Measurements from ENCODE around the gene FRMD4B.

FRMD4B gene

DNA sequence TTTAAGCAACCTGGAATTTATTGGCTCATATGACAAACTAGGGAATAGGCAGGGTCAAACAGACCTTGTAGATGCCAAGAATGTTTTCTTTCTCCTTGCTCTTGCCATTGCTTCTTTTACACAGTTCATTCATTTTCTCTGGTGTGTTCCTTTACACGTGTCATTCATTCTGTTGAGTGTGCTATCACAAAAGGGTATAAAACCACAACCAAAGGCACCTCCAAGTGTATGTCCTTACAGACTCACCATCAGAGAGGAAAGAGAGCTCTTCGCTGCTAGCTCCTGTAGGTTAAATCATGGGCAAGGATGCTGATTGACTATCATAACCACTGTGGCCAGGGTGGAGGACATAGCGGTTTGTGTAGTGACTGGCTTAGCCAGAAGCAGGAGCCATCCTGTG lies 19.2 kb upstream of the FRMD4B start:
- no peak for DNase-seq (ENCODE audit: low spot score)

DNA sequence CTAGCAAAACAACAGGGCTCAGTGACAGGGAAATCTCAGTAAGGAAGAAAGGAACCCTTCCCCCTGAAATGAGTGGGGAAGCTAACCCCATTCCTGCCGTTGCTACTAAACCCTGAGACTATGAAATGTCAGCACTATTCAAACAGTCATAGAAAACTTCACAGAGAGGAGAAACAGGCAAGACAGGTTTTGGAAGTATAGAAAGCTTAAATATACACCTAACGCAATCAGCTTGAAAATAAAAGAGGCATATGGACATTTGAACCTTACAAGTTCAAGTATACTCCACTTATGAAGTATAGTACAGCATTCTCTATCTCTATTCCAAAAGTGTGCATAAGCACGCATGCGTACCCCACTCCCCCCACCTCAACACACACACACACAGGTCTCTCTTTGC lies 17.6 kb upstream of the FRMD4B start:
- DNase-seq (ENCODE audit: low spot score), result no peak

DNA sequence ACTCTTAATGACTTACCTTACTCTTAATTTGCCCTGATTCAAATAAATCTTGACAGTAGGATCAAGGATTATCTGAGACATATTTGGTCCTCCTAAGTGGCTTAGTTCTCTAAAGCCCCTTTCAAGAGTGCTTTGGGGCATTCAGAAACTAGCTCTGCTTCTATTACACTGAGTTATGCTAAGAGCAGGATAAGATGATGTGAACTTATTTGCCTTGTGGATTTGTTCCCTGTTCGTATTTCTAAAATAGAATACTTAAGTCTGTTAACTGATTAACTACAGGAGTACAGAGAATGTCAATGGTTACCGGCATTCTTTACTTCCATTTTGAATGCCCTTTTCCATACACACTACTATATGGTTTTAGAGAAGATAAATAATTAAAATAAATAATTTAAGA lies 14.8 kb upstream of the FRMD4B start:
- DNase-seq (ENCODE audit: low spot score), result no peak

DNA sequence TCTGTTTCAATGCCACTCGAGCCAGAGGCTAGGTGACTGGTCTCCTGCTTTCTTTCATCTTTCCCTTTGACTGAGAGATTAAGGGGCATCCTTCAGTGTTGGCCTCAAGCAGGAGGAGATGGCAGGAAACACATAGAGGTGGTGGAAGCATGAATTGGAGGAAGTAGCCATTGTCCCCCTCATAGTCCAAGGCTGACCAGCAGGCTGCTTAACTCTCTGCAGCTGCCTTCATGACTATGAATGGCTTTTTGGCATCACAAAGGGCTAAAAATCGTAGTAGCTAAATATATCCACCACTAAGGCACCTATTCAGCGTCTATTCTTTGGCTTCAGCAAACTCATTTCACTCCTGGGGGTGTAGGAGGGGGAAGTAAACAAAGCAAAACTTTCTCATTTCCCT lies 7.0 kb upstream of the FRMD4B start:
- DNase-seq (ENCODE audit: low spot score), result no peak

DNA sequence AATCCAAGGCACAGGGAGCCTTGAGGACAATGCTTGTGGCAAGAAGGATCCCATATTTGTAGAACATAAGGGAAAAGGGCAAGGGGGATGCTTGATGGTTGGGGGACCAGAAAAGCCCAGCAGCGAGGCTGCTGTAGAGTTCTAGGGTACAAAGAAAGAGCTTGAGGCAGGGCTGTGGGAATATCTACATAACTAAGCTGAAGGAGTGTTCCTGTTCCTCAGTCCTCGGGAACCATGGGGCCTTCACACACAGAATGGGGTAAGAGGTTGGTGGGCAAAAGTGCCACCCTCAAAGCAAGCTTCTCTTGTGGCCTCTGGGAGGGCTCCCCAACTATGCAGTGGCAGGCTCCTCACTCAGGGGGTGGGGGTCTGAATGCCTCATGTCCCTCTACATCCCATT lies 6.5 kb upstream of the FRMD4B start:
- no peak for DNase-seq (ENCODE audit: low spot score)

DNA sequence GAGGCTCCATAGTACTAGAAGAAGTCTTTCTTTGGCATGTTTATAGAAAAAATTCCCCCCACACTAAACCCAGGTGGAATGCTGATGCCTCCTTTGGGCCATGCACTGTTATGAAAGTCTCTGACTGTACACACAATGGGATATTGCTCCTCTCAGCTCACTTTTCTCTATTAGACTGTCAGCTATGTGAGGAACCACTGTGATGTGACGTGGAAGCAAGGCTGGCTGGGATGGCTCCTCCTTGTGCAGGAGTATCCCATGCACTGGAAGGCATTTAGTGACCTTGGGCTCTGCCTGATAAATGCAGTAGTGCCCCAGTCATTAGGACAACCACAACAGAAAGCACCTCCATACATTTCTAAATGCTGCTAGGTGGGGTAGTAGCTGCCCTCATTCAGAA lies 5.7 kb upstream of the FRMD4B start:
- DNase-seq (ENCODE audit: low spot score), result no peak

DNA sequence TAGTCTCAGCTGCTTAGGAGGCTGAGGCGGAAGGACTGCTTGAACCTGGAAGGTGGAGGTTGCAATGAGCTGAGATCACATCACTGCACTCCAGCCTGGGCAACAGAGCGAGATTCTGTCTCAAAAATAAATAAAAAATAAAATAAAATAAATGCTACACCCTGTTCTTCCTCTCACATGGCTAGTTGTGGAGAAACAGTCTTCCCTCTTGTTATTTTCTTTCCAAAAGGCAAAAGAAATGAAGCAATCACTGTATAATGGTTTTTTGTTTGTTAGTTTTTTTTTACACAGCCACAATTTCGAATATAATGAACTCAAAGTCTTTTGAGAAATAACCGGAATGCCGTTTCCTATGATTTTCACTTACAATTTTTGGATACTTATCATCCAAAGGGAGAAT lies 4.9 kb upstream of the FRMD4B start:
- DNase-seq (ENCODE audit: low spot score), result no peak

DNA sequence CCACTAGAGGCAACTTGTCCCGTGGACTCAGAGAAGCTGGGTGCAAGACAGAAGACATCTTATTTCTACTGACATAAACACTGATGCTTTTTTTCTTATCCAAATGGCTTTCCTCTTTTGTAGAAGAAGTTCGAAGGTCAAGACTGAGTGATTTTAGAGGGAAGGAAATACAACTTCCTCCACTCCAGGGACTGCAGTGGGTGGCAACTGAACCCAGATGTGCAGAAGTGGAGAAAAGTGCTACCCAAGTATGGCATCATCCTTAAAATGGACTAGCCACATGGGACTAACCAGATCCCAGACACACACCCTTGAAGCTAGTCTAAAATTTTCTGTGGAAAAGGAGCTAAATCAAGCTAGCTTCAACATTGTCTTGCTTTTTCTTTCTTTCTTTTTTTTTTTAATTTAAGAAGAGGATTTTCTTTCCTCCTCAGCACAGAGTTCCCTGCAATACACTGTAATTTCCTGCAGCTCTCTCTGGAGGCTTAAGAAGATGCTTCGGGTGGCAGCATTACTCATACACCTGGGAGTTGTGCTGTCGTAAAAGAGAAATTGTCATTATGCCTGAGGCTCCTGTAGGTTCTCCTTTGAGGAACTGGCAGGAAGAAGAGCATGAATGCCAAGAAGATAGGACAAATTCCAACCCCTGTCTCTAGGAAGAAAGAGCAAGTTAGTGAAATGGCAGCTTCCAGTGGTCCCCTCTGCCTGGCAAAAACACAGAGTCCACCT lies 3.8 kb upstream of the FRMD4B start:
- no peak for DNase-seq (ENCODE audit: low spot score)

DNA sequence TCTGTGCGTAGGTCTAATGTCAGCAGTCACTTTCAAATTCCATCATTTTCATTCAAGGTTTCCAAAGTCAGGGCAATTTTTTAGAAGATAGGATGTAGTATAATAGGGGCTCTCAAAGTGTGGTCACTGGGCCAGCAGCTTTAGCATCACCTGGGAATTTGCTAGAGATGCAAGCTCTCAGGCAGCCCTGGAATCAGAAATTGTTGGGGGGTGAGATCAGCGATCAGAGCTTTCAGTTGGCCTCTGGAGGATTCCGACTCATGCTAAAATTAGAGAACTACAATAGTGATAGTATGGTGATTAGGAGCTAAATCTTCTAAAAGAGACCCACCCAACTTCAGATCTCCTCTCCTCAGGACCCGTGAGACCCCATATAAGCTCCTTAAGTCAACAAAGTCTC lies 2.4 kb upstream of the FRMD4B start:
- no peak for DNase-seq (ENCODE audit: low spot score)

DNA sequence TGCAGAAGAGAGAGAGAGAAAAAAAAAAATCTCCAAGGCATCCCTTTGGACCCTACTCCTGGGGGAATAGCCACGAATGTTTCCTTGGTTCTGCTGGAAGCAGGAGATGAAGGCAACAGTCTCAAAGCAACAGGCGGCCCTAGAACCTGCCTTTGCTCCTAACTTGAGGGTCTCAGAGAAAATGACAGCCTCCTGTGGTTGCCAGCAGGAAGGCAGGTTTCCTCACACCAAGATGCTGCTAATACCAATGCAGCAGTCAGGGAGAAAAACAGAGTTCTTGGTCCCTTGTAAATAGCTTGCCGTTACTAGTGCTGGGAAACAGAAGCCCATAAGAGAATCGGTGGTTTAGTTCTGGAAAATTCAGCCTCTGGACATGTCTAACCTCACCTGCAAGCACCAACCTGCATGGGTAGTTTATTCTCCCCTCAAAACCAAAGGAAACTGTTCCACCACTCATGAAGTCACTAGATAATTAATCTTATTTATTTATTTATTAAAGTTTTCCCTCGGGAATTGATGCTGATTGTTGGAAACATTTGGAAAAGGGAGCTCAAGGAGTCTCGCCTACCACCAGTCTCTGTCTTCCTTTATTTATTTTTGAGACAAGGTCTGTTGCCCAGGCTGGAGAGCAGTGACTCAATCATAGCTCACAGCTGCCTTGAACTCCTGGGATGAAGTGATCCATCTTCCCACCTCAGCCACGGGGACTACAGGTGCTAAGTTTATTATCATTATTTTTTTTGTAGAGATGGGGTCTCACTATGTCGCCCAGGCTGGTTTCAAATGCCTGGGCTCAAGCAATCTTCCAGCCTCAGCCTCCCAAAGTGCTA lies 883 bp upstream of the FRMD4B start:
- no peak for DNase-seq (ENCODE audit: low spot score)

DNA sequence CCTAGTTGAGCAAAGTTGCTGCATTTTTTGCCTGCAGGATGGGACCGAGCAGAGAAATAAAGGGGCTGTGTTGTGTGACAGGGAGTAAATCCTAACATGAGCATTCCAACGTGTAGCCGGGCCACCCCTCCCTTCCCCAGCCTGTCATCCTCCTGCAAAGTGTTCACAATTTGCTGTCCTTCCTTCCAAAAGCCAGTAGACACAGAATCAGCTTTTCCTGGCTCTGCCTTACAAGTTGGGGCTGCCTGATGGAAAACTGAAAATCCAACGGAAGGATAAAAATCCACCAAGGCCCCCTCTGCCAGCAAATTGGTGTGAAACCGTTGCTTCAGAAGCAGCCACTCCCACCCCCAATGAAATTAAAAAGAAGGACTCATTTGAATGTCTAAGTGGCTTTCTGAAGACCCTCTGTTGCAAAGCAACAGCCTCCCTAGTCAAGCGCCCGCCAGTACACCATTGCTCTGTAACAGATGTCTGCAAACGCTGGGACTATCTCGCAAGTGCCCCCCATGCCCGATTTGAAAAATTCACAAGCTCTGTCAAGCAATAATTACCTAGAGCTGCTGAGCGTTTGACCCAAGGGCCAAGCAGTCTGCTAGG lies 665 bp downstream of the FRMD4B start:
- no peak for DNase-seq (ENCODE audit: low spot score)

DNA sequence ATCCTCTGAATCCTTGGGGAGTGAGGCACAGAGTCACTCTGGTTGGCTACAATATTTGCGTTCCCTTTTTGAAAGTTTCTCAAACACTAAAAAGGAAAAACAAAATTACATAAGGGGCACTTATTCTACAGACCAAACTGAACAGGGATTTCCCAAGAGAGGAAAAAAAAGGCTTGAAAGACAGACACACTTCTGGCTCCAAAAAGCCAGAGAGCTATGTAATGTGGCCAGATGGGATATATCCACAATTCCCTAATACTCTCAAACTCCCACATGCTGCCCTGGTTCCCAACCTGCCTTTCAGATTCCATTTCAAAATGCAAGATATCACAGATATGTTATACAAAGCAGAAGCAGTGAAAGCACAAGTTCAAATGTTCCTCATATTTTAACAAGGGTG lies 1.6 kb downstream of the FRMD4B start:
- no peak for DNase-seq (ENCODE audit: low spot score)

DNA sequence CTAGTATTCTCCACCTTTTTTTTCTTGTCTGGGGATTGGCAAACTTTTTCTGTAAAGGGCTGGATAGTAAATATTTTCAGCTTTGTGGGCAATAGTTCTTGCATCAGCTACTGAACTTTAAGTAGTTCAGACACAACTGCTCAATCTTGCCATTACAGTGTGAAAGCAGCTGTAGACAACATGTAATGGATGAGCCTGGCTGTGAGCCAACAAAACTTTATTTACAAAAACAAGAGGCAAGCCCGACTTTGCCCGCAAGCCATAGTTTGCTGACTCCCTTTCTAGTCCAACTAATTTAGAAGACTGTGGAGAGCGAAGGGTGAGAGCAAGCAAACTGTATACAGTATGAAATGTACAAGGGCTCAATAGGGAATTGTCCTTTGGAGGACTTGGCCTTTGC lies 6.2 kb downstream of the FRMD4B start:
- no peak for DNase-seq (ENCODE audit: low spot score)

DNA sequence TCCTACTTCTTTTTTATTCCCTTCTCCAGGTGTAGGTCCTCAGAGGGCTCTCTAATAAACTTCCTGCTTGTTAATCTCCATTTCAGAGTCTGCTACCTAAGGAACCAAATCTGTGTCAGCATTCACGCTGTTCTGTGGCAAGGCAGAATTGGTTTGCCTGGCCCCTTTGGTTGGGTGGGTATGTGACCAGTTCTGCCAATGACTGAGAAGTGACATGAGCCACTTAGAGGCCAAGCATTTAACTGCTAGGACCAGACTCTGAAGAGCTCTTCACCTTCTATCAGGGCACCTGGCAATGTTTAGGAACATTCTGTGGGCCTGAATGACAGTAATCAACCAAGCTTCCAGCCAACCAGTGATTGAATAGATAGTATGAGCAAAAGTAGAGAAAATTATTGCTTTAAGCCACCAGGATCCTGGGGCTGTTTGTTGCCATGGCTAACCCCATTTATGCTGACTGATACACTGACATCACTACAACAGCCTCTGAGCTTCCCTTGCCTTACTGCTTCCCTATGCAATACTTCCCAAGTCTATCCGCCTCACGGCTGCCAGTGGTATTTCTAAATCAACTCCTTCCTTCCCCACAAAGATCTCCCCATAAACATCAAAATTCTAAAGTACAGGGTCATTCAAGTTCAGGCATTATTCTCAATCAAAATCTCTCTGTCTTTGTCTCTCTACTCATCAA lies 7.6 kb downstream of the FRMD4B start:
- DNase-seq (ENCODE audit: low spot score), result no peak

DNA sequence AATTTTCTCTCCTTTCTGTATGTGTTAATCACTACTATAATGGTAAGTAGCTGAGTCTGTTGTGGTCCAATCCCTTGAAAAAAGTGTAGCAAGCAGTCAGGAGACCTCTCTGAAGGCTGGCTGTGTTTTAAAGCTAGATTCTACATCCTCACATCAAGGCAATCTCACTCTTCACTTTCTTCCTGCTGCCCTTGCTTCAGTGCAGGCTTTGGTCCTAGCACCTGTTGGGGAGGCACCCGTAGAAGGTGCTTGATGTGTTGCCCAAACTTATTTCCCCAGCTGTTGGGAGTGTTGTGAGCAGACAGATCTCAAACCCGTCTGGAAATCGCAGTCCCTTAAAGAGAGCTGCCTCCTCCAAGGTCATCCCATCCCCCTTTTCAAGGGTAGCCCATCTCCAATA lies 8.6 kb downstream of the FRMD4B start:
- no peak for DNase-seq (ENCODE audit: low spot score)

DNA sequence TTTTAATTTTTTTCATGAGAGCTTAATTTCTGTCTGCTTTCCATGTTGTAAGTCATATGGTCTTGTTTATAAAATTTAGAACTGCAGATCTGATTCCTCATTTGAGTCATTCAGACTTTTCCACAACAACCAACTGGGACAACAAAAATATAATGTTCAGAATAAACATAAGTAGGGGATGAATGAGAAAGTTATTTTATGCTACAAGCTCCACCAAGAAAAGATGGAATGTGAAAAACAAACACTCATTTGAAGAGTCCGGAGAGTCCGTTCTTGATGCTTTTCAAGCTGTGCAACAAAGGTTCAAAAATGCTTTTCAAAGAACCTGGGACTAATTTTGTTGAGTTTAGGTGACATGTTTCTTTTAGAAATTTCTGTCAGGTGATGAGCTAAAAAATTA lies 9.2 kb downstream of the FRMD4B start:
- DNase-seq (ENCODE audit: low spot score), result no peak

DNA sequence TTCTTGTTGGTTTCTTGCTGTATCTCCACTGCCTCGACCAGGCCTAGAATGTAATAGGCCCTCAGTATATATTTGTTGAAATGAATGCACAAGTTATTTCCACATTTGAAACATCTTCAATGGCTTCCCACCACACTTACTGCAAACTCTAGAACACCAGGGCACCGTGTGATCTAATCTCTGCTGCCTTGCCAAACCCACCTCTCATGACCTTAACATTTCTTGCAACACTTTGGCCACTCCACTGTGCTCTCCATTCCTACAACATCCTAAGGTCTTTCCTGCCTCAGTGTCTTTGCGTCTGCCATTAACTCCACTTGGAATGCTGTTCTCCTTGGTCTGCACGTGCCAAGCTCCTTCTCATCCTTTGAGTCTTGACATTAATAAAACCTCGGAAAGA lies 14.1 kb downstream of the FRMD4B start:
- DNase-seq (ENCODE audit: low spot score), result no peak

DNA sequence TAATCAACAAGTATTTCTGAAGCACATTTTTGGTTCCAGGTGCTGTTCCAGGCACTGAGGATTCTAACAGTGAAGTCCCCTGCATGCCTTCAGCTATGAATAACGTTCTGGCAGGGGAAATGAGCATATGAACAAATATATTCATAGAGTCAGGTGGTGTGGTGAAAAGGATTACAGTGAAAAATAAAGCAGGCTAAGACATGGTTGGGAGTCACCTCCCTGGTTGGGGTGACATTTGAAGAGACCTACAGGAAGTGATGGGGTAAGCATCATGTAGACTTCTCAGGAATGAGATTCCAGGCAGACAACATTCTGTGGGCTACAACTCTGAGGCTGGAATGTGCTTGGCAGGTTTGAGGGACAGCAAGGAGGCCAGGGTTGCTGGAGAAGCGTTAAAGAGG lies 15.0 kb downstream of the FRMD4B start:
- no peak for DNase-seq (ENCODE audit: low spot score)

DNA sequence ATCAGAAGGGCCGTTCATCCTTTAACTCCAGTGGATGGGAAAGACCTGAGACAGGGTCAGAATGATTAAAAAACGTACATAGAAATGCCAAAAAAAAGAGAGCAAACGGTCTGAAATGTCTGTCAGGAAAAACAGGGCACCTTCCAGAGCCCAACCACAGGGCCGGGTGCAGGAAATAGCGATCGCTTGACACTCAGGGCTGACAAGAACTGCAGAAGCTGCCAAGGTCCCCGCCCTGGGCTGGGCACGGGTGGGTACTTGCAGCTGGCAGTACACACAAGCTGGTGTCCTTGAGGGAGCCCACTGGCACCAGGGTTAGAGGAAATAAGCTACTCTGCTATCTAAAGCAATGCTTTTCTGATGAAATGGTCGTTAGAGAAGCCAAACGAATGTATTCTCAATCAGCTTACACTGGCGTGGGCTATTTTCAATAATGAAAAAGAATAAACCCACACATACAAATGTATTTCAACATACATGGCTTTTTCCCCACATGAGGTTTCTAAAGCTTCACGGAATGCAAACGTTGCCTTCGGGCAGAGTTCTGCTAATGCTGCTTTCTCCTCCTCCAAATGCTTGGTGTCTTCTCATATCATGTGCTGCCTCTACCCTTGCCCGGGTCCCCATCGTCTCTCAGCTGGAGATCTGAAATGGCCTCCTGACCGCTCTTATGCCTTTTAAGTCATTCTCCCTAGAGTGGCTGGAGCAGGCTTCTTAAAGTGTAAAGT lies 15.6 kb downstream of the FRMD4B start:
- peak; percentile 19 for DNase-seq (ENCODE audit: low spot score)

DNA sequence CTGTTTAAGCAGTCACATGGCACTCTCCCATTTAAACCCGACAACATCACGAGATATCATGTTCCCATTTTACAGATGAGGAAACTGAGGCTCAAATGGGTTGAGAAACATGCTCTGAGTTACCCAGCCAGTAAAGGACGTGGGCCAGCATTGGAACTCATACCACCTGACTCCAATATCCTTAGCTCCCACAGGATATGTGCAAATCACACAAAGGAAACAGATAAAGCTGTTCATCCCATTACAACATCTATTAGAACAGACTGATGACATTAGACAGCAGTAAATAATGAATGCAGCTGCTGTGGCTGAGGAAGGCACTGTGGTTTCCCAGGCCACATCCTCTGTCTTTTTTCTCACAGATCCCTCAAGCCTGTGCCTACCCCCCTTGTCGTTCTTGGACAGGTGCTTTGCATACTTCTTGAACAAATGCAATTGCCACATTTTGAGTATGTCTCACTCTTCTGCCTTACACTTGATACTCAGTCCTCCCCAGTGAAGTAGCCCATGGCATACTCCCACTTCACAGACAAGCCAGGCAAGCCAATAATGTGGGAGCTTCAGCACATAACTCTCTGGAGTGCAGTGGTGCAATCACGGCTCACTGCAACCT lies 17.7 kb downstream of the FRMD4B start:
- DNase-seq (ENCODE audit: low spot score), result peak; percentile 13

DNA sequence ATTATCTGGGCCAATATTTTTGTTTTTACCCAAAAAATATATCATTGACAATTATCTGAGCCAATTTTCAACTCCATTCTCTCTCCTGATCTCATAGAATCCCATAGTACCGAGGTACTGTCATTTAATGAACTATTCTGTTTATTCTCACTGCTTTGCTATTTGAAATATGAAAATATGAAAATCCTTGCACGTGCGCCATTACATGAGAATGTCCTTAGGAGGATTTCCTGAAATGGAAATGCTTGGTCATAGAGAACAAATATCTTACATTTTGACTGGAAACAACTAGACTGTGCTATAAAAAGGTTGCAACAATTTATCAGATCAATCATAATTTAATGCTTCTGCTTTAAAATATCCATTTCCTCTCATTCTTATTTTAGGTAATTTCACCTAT lies 18.3 kb downstream of the FRMD4B start:
- DNase-seq (ENCODE audit: low spot score), result no peak

DNA sequence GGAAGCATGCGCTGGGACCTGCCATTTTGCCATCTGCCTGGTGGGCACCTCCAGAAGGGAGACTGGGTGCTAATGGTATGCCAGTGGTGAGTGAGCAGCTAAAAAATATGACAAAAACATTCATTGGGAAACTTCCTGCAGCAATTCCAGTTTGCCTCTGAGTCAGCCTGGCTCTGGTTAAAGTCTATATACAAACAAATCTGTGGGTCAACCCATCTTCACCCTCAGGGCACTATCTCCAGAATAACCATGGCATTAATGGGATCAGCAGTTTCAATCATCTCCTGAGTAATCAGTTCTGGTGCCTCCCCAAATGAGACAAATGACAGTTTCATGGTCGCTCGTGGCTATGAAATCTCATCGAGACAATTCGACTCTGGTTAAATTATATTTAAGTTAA lies 21.5 kb downstream of the FRMD4B start:
- no peak for DNase-seq (ENCODE audit: low spot score)
